ENCODE measurements around the gene NPHP1. TPM values are rescaled to one million over a fixed set of nuclear protein-coding genes. Genes with fewer than 3 reads are reported as not detected.

NPHP1 gene
- total RNA-seq: 8.8 TPM

DNA sequence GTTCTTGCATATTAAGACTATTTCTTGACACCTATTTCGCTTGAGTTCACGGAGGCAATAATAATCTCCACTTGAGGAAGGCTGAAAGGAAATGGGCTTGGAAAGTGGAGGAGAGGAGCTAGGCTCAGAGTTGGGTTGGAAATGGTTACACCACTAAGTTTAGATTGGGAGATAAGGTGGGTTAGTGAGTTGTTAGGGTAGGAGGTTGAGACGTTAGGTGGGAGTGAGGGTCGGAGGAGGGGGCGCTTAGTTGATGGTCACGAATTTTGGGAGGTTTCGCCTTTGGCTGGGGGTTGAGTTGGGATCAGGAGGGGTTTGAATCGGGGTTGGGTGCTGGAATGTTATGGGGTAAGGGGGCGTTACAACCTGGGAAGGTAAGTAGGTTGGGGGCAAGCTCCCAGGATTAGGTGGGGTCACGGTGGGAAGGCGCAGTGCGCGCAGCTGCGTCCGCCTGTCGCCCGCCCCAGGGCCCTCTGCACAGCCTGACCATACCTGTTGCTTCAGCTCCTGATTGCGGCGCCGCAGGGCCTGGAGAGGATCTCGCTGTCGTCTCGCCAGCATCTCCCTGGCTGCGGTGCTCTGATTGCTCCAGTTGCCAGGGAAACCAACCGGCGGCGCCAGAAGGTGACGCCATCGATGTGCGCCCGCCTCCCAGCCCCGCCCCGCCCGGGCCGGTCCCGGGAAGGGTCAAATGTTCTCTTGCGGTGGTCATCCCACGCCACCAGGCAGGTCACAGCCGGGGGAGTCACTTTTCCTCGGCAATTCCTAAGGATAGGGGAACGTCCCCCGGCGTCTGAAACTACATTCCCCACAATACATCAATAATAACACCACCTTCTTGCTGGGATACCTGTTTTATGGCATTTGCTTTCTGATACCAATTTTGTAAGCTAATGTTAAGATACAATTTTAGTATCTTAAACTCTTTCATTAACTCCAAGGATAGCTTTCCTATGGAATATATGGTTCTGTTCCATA lies at the start of gene NPHP1:
TSS of gene NPHP1 (minus strand) at position 606 of the 978 bp plus-strand sequence. CDS start at position 561, 45 bp downstream.

GRCh38 chr2:110211938-110212858 lies 7.4 kb upstream of the NPHP1 start, which contains the start of gene MTLN:
MTLN (minus strand) TSS chr2:110212547; CDS start chr2:110212525, 22 bp downstream.

GRCh38 chr2:110115291-110116032 lies 89.4 kb downstream of the NPHP1 start, which contains the start of gene MALL:
MALL (minus strand) TSS chr2:110115822; CDS start chr2:110115792, 30 bp downstream.

Other genes starting within 250 kb of the NPHP1 start
- 10.9 TPM for gene MALL, start 89.2 kb downstream of the NPHP1 start, total RNA-seq
- 18.3 TPM for gene MTLN, start 7.5 kb upstream of the NPHP1 start, total RNA-seq

Data from camera-type eye (tissue), 1 donor.